ENCODE measurements around the gene PAPPA2. TPM values are rescaled to one million over a fixed set of nuclear protein-coding genes. Genes with fewer than 3 reads are reported as not detected.
"Not testable (repeated sequence)": the region's sequence is repeated elsewhere in the genome, so short reads cannot be mapped to it uniquely, and the experiment has no call there.

PAPPA2 gene, protein sequence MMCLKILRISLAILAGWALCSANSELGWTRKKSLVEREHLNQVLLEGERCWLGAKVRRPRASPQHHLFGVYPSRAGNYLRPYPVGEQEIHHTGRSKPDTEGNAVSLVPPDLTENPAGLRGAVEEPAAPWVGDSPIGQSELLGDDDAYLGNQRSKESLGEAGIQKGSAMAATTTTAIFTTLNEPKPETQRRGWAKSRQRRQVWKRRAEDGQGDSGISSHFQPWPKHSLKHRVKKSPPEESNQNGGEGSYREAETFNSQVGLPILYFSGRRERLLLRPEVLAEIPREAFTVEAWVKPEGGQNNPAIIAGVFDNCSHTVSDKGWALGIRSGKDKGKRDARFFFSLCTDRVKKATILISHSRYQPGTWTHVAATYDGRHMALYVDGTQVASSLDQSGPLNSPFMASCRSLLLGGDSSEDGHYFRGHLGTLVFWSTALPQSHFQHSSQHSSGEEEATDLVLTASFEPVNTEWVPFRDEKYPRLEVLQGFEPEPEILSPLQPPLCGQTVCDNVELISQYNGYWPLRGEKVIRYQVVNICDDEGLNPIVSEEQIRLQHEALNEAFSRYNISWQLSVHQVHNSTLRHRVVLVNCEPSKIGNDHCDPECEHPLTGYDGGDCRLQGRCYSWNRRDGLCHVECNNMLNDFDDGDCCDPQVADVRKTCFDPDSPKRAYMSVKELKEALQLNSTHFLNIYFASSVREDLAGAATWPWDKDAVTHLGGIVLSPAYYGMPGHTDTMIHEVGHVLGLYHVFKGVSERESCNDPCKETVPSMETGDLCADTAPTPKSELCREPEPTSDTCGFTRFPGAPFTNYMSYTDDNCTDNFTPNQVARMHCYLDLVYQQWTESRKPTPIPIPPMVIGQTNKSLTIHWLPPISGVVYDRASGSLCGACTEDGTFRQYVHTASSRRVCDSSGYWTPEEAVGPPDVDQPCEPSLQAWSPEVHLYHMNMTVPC (N-terminal part only)
- total RNA-seq (2014; rRNA removed) (not detected in 2 replicates), Bru-seq, nascent RNA (percentile 3 among the genes with signal in this experiment), BruChase-seq, experiment 1, labeled RNA remaining after a 6-hour chase (percentile 8 among the genes with signal in this experiment), BruChase-seq, experiment 2, labeled RNA remaining after a 2-hour chase (percentile 8 among the genes with signal in this experiment)
- long read RNA-seq, result 0 reads

DNA sequence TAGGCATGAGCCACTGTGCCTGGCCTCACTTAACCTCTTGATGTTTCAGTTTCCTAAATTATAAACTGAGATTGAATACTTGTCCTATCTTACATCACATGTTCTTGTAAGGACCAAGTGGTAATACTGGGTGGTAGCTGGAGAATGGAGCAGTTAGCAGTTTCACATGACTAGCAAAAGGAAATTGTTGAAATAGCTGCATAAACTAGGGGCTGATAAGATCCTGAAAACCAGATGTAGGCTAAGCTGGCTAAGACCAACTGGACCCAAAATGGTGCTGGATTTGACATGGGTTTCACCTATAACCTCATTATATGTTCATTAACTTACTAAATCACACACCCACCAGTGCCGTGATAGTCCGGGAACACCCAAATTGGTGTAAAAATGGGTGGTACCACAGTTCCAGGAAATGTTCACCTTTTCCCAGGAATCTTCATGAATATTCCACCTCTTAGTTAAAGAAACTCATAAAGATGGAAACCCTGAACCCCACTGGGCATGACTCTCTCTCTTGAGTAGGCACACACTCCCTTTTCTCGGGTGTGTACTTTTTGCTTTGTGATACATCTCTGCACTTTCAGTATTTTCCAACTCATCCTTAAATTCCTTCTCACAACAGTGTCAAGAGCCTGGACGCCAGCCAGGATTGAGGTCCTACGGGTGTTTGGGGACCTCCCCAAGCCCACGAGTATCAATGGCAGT is at the start of gene PAPPA2:
TSS of gene PAPPA2 (plus strand) at position 502 of the 705 bp plus-strand sequence. CDS start 93,148 bp downstream, outside the sequence.
- POLR2A ChIA-PET (ENCODE audit: unreplicated experiment), result no interaction called here

DNA sequence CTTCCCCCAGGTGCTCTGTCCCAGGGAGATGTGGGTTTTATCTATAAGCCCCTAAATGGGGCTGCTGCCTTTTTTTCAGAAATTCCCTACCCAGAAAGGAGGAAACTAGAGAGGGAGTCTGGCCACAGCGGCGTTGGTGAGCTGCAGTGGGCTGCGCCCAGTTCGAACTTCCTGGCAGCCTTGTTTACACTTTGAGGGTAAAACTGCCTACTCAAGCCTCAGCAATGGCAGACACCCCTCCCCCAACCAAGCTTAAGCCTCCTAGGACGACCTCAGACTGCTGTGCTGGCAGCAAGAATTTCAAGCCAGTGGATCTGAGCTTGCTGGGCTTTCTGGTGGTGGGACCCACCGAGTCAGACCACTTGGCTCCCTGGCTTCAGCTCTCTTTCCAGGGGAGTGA is 46.2 kb upstream of the PAPPA2 start:
- Histone ChIP-seq H2AFZ (ENCODE audit: low read length) (no peak overlapping the region), H3K4me1 (ENCODE audit: insufficient read depth, low read length) (no peaks in the 10 kb centered on the region), H3K27me3 (ENCODE audit: low read length) (no peaks in the 10 kb centered on the region), H3K9ac (ENCODE audit: low read length) (no peak overlapping the region), H3K27ac (ENCODE audit: low read length) (no peak overlapping the region), H4K20me1 (ENCODE audit: low read length) (no peaks in the 10 kb centered on the region), H3F3A (ENCODE audit: low read length, unreplicated experiment) (no peaks in the 10 kb centered on the region), H3K4me2 (ENCODE audit: low read length) (no peak overlapping the region), H3K9me2 (replicated peaks; ENCODE audit: low read length) (no peaks in the 10 kb centered on the region), H3K36me3 (ENCODE audit: low read depth, low read length) (no peaks in the 10 kb centered on the region), H3K79me2 (ENCODE audit: low read length) (no peaks in the 10 kb centered on the region), H3K4me3 (ENCODE audit: low read length) (no peak overlapping the region), H3K9me3 (ENCODE audit: low read length) (no peaks in the 10 kb centered on the region)
- intact Hi-C loops (cut with micrococcal nuclease), result no loop called here
- no peak for ATAC-seq
- no TSS peak for BruUV-seq (replicated peaks)
- POLR2A ChIA-PET (ENCODE audit: unreplicated experiment), result no interaction called here
- no peak for DNase-seq
- CTCF ChIA-PET, result no interaction called here
- TF ChIP-seq EZH2 (IDR thresholded peaks at IDR 0.05; ENCODE audit: low read length, unreplicated experiment) (no peak), EZH2phosphoT487 (IDR thresholded peaks at IDR 0.05; ENCODE audit: borderline replicate concordance, low read length) (no peak)
- TF ChIP-seq, protein P1, sequence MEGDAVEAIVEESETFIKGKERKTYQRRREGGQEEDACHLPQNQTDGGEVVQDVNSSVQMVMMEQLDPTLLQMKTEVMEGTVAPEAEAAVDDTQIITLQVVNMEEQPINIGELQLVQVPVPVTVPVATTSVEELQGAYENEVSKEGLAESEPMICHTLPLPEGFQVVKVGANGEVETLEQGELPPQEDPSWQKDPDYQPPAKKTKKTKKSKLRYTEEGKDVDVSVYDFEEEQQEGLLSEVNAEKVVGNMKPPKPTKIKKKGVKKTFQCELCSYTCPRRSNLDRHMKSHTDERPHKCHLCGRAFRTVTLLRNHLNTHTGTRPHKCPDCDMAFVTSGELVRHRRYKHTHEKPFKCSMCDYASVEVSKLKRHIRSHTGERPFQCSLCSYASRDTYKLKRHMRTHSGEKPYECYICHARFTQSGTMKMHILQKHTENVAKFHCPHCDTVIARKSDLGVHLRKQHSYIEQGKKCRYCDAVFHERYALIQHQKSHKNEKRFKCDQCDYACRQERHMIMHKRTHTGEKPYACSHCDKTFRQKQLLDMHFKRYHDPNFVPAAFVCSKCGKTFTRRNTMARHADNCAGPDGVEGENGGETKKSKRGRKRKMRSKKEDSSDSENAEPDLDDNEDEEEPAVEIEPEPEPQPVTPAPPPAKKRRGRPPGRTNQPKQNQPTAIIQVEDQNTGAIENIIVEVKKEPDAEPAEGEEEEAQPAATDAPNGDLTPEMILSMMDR (conservative IDR thresholded peaks at IDR 0.05; ENCODE audit: low read depth, low read length), result no peak

More for the DNA sequence above, at the start of gene PAPPA2:
- CTCF ChIA-PET, result no interaction called here
- no peak within 1 kb of the TSS for H3K4me2 ChIP-seq (ENCODE audit: low read length)
- no peaks in the 10 kb centered on the region for H4K20me1 ChIP-seq (ENCODE audit: low read length)
- H3K27ac ChIP-seq (ENCODE audit: low read length), result no peak within 1 kb of the TSS
- no peaks in the 10 kb centered on the region for H3K4me1 ChIP-seq (ENCODE audit: insufficient read depth, low read length)
- DNase-seq (no peak), ATAC-seq (no peak)
- no peaks in the 10 kb centered on the region for H3F3A ChIP-seq (ENCODE audit: low read length, unreplicated experiment)
- H3K4me3 ChIP-seq (ENCODE audit: low read length), result no peak within 1 kb of the TSS
- no peak within 1 kb of the TSS for H3K9ac ChIP-seq (ENCODE audit: low read length)
- no peaks in the 10 kb centered on the region for H3K36me3 ChIP-seq (ENCODE audit: low read depth, low read length)
- TF ChIP-seq EZH2 (IDR thresholded peaks at IDR 0.05; ENCODE audit: low read length, unreplicated experiment), result no peak
- TF ChIP-seq, protein P1 (conservative IDR thresholded peaks at IDR 0.05; ENCODE audit: low read depth, low read length), result no peak
- no peak for TF ChIP-seq EZH2phosphoT487 (IDR thresholded peaks at IDR 0.05; ENCODE audit: borderline replicate concordance, low read length)
- H2AFZ ChIP-seq (ENCODE audit: low read length), result no peak within 1 kb of the TSS
- no peaks in the 10 kb centered on the region for H3K9me3 ChIP-seq (ENCODE audit: low read length)
- no peaks in the 10 kb centered on the region for H3K9me2 ChIP-seq (replicated peaks; ENCODE audit: low read length)
- H3K79me2 ChIP-seq (ENCODE audit: low read length), result no peaks in the 10 kb centered on the region
- no peaks in the 10 kb centered on the region for H3K27me3 ChIP-seq (ENCODE audit: low read length)
- intact Hi-C loops (cut with micrococcal nuclease), result no loop called here
- BruUV-seq (replicated peaks), result no TSS peak

DNA sequence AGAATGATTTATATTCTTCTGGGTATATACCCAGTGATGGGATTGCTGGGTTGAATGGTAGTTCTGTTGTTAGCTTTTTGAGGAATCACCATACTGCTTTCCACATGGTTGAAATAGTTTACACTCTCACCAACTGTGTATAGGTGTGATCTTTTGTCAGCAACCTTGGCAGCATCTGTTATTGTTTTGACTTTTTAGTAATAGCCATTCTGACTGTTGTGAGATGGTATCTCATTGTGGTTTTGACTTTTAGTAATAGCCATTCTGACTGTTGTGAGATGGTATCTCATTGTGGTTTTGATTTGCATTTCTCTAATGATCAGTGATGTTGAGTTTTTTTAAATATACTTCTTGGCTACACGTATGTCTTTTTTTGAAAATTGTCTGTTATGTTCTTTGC is 43.4 kb upstream of the PAPPA2 start:
- H3K4me1 ChIP-seq (ENCODE audit: insufficient read depth, low read length); DNase-seq; intact Hi-C loops (cut with micrococcal nuclease); H3K9me3 ChIP-seq (ENCODE audit: low read length); H3K9me2 ChIP-seq (replicated peaks; ENCODE audit: low read length); H3K4me2 ChIP-seq (ENCODE audit: low read length); H3K9ac ChIP-seq (ENCODE audit: low read length); H4K20me1 ChIP-seq (ENCODE audit: low read length); H3K27ac ChIP-seq (ENCODE audit: low read length); H3K4me3 ChIP-seq (ENCODE audit: low read length); BruUV-seq (replicated peaks); H3K27me3 ChIP-seq (ENCODE audit: low read length); H3K79me2 ChIP-seq (ENCODE audit: low read length); H3F3A ChIP-seq (ENCODE audit: low read length, unreplicated experiment); ATAC-seq; H3K36me3 ChIP-seq (ENCODE audit: low read depth, low read length); H2AFZ ChIP-seq (ENCODE audit: low read length); POLR2A ChIA-PET (ENCODE audit: unreplicated experiment); CTCF ChIA-PET: not testable (repeated sequence)
